GM19397 (cell line): Measurements from ENCODE around the gene TMEM14C.

Experiments used
- ATAC-seq: cut with Tn5 transposase; IDR thresholded peaks from one replicate; pipeline ENCODE4 v1.9.1; 2021; ENCODE audit warnings: mild to moderate bottlenecking, moderate library complexity; ENCODE audit not compliant: unreplicated experiment

TMEM14C gene

DNA sequence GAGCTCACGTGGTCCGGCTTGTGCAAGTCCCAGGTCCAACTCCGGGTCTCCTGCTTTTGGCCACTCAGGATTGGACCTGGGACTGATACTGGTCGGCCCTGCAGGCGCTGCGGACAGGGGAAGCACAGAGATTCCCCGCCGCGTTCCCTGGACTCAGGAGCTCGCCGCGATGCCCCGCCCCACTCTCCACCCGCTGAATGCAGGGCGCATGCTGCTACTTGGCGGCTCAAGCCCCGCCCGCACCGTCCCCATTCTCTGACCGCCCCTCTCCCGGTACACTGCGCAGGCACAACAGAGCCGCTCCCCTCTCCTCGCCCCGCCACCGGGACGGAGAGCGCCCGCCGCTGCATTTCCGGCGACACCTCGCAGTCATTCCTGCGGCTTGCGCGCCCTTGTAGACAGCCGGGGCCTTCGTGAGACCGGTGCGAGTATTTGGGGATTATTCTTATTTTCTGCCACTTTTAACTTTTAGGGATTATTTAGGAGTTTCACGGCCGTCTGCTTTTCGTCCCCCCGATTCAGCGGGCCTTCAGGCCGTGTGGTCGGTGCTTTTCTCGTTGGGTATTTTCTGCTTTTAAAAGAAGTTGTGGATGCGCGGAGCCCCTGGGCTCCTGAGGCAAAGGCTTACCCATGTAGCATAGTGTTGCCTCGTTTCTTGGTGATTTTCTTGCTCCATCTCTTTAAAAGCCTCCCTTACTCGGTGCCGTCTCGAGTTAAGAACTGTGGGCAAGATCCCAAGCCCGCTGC is at the start of gene TMEM14C:
TSS of gene TMEM14C (plus strand) at position 251 of the 747 bp plus-strand sequence. CDS start 1,544 bp downstream, outside the sequence.
- peak; percentile 98 for ATAC-seq

DNA sequence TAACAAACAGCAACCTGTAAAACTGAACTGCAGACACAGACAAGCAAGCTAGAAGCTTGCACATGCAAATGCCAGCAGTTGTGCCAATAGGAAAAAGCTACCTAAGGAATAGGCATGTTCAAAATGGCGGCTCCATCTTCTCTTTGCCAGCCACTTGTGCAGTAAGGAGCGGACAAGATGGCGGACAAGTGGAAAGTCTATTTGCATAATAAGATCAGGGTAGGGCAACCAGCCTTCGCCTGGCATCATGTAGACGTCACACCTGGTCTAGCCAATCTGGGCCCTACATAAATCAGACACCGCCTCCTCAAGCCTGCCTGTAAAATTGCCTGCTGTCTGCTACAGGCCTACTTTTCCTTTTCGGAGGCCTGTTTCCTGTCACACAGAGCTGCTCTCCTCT is 46.5 kb upstream of the TMEM14C start:
- ATAC-seq, result no peak

DNA sequence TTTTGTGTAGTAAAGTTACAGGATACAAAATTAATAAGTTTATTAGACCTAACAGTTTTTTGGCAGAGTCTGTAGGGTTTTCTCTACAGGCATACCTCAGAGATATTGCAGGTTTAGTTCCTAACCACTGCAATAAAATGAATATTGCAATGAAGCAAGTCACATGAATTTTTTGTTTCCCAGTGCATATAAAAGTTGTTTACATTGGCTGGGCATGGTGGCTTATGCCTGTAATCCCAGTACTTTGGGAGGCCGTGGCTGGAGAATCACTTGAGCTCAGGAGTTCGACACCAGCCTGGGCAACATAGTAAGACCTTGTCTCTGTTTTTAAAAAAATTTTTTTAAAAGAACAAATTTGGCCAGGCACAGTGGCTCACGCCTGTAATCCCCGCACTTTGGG is 44.4 kb upstream of the TMEM14C start:
- no peak for ATAC-seq

DNA sequence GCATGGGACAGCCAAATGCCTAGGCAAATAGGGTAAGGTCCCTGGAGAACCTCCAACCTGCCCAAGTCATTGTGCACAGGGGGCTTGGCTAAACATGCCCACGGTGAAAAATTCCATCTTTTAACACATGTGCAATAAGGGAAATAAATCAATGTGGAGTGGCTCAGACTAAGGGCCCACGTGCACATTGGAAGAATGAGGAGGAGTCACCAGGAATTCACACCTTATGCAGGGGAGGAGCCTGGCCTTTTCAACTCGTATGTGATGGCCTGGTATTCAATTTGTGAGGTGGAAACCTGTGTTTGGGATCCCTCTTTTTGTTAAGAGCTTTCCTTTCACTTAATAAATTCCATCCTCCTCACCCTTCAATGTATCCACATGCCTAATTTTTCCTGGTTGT is 41.1 kb upstream of the TMEM14C start:
- ATAC-seq, result no peak

DNA sequence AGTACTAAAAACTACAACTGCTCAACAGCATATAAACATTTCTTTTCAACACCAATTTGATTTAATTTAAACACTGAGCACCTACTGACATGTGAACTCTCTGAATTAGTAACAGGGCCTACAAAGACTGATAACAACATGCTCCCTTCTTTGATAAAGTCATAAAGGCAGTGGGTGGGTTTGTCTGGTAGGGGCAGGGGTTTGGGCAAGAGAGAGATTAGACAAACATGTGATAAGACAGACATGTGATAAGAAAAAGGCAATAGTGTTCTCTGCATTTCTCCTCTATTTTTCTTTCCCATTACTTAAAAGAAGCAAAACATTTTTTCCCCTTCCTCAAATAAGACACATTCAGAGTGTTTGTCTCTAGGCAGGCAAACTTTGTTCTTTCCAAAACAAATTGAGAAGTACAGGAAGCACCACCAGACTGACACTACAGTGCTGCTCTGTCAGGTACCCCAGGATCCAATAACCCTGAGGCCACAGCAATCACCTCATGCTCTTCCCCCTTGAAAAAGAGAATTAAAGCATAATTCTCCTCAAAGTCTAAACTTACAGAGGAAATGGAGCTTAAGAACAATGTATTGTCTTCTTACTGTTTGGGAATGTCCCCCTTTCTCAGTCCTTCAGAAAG is 40.4 kb upstream of the TMEM14C start:
- no peak for ATAC-seq

DNA sequence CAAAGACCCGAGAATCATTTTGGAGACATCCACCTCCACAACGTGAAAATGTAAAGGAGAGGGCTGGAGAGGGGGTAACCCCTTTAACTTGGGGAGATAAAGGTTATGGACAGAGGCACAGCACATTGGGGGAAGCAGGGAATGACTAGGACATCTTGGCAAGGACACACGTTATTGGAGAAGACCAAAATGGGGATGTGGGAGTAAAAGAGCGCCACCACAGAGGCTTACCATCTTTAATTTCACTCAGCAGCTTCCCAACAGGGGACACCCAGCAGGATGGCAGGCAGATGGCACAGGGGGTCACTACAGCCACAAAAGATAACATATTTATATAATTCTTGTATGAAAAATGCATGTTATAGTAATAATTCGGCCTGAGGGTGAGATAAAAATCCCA is 38.3 kb upstream of the TMEM14C start:
- ATAC-seq, result no peak

DNA sequence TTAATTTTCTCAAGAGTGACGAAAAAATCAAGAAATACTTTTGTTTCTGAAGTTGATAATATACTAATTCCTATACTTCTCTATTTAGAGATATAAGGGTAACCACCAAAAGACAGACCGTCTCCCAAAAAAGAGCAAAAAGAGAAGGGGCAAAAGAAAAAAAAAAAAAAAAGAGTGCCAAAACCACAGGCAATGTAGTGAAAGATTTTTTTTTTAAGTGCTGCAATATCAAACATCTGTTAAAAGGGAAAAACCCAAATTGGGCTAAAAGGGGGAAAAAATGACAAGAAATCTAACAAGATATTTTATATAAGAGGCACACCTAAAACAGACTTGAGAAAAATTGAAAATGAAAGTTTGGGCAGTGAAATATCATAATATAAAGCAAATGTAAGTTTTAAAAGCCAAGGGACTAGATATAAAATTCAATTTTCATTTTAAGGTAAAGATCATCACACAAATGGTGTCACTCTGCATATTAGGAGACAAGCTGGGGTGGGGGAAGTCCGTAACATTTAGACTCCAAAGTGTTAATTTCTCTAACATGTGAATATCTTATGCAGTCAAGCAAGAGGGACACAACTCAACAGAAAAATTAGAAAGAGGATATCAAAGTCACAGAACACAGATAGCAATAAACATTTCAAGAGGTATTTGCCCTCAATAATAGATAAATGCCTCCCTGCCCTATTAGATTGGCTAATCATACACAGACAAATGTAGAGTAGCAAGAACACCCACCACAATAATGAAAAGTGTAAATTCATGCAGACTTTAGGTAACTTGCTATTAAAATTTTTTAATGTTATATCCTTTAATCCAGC is 37.6 kb upstream of the TMEM14C start:
- no peak for ATAC-seq

DNA sequence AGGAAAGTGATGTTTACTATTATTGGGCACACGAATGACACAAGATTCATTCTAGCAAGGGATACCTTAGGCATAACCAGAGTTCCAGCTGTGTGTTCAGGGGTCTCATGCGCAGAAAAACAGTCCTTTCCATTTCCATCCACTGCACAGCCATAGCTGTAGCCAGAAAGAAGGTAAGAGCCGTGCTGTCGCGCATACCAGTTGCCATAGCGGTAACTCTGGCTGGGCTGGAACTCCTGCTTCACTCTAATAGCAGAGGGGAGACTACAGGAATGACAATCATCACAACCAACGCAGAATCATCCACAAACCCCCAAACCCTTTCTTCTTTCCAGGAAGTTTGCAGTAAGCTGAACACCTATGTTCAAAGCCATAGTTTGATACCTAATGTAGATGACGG is 36.0 kb upstream of the TMEM14C start:
- ATAC-seq, result no peak

DNA sequence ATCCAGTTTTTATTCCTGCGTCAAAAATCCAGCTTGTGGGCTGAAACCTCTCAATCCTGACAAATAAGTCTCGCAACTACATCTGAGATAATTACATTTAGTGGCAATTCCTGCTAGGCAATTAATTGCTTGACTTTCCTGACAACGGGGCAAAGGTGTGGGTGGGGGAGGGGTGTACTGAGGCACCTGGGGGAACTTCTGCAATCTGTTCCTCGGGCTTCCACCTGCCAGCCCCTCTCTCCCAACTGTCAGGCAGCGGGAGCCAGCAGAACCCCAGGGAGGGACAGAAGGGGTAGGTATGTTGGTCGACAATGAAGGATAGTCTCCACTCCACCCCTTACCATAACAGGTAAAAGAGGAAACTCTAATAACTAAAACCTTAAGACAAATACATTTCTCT is 35.3 kb upstream of the TMEM14C start:
- ATAC-seq, result no peak

DNA sequence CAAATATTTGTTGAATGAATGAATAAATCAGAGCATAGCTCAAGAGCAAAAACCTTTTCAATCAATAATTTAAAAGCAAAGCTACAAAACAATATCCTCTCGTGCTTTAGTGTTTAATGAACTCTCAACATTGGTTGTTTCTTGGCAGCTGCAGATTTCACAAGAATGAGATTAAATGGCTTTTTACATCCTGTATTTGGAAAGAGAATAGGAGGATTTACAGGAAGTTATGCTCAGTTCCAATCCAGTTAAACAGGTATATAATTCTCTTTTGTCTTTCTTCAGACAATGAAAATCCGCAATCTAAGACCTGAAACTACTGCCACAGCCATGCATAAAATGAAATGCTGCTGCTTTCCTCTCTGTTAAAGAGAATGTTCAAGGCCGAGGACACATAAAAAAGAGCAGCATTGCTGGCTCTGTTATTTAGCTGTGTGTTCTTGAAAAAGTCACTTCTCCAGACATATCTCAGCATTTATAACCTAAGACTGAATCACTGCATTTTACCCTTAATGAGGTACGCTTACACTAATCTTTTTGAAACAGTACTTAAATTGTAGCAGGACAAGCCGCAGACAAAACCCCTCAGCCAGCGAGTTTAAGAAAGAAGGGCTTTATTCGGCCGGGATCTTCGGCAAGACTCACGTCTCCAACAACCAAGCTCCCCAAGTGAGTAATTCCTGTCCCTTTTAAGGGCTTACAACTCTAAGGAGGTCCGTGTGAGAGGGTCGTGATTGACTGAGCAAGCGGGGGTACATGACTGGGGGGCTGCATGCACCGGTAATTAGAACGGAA is 32.0 kb upstream of the TMEM14C start:
- no peak for ATAC-seq

DNA sequence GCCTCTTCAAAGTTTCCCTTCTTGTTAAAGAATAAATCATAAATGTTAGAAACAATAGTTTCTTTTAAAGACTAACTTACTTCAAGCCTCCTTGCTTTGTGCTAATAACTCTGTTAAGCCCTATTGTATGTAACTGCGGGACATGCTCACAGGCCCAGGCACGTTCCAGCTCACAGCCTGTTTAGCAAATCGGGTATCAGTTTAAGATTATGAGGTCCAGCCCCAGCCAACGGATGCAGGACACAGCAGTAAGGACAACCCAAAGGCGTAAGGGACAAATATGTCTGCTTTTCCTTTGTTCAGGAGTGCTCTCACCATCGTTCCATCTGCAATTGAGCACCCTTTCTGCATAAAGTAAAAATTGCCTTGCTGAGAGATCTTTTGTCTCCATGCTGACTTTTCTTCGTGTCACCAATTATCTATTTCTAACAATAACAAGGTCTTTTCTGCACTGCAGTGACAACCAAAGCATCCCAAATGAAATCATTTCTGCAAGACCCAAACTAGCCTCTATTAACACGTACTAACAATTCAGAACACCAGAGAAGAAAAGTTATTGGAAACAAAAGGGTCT is 29.8 kb upstream of the TMEM14C start:
- ATAC-seq, result no peak

DNA sequence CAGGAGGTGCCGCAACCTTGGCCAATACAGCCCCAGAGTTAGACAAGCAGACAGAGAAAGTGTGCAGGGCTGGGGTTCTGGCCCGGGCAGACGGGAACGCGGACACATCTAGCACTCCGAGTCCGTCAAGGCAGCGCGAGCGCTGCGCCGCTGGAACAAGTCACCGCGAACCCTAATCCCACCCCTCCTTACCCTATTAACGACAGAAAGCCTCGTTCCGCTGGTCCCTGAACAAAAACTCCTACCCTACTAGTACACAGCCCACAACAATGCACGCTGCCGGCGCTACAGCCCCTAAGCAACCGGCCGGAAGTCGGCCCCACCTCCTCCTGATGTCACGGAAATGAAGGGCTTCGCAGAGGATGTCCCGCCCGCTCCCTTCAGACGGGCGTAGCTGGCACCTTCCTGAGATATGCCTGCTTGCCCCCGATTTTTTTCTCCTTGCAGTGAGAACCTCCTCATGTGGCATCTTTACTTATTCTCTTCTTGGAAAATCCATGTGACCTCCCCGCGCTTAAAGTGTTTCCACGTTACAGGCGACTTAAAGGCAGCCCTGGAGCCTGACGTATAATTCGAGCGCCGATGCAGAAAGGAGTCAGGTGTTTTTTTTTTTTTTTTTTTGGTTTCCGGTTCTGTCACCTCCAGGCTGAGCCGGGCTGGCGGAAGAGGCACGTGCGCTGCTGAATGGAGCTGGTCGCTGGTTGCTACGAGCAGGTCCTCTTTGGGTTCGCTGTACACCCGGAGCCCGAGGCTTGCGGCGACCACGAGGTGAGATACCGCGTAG is 28.4 kb upstream of the TMEM14C start, which contains the start of the genes C6orf52 and PAK1IP1:
TSS of gene C6orf52 (minus strand) at position 315 of the 784 bp plus-strand sequence. CDS start 7,066 bp downstream, outside the sequence.
TSS of gene PAK1IP1 (plus strand) at position 671 of the 784 bp plus-strand sequence. CDS start at position 685, 14 bp downstream.
- ATAC-seq, result peak; percentile 100

DNA sequence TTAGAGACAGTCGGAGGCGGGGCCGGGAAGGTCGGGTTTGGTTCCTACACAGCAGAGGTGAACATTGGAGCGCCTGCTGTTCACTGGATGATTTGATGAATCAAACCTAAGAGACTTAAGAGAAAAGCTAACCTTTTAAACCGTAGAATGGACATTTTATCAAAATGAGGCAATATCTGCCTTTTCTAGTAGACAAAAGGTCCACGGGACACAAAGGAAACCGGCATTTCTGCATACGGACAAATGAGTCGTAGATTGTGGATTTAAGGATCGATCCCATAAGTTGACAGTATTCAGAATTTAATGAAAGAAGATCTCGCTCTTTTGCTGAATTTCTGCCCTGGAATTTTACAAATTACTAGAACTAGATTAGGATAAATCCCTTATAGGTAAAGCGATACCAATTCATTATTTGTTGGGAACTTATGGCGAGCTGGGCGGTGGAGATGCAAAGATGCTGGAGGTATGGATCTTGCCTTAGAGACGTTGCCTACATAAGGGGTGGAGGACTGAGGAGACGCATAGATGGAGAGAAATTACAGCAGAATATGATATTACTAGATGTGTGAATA is 27.7 kb upstream of the TMEM14C start:
- no peak for ATAC-seq

DNA sequence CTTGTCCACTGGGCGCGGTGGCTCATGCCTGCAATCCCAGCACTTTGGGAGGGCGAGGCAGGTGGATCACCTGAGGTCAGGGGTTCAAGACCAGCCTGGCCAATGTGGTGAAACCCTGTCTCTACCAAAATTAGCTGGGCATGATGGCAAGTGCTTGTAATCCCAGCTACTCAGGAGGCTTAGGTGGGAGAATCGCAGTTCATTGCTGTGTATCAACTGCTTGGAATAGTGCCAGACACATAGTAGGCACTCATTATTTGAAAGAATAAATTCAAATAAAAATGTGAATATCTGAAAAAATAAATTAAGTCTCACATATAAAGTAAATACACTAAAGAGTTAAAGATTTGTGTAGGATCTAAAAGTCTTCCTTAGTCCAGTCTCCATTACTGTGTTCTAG is 26.2 kb upstream of the TMEM14C start:
- ATAC-seq, result no peak

DNA sequence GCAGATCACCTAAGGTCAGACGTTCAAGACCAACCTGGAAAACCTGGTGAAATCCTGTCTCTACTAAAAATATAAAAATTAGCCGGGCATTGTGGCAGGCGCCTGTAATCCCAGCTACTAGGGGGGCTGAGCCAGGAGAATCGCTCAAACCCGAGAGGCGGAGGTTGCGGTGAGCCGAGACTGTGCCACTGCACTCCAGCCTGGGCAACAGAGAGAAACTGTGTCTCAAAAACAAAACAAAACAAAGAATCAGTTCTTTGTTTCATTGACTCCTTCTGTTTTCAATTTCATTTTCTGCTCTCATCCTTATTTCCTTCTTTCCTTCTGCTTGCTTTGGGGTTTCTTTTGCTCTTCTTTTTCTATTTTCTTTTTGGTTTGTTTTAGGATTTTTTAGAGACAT is 8.9 kb upstream of the TMEM14C start:
- no peak for ATAC-seq

DNA sequence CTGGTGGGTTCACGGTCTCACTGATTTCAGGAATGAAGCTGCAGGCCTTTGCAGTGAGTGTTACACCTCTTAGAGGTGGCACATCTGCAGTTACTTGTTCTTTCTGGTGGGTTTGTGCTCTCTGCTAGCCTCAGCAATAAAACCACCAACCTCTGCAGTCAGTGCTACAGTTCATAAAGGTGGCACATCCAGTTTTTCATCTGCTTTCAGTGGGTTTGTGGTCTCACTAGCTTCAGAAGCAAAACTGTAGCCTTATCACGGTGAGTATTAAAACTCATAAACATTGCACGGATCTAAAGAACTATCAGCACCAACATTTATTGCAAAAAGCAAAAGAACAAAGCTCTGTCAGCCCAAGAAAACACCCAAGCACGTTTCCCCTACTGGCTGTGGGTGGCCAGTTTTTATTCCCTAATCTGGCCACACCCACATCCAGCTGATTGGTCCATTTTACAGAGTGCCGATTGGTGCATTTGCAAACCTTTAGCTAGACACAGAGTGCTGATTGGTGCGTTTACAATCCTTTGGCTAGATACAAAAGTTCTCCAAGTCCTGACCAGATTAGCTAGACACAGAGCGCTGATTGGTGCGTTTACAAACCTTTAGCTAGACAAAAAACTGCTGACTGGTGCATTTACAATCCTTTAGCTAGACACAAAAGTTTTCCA is 3.4 kb upstream of the TMEM14C start:
- no peak for ATAC-seq

DNA sequence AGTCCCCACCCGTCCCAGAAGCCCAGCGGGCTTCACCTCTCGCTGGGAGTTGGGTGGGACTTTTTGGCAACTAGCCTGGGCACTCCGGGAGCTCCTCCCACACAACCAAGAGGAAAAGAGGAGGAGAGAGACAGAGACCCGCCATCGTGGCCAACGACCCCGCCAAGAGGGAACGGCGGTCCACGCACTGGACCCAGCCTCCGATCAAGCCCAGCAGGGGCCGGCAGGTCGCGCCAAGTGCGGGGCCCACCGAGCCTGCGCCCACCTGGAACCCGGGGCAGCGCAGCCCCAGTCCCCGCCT is 3.0 kb upstream of the TMEM14C start:
- ATAC-seq, result no peak

DNA sequence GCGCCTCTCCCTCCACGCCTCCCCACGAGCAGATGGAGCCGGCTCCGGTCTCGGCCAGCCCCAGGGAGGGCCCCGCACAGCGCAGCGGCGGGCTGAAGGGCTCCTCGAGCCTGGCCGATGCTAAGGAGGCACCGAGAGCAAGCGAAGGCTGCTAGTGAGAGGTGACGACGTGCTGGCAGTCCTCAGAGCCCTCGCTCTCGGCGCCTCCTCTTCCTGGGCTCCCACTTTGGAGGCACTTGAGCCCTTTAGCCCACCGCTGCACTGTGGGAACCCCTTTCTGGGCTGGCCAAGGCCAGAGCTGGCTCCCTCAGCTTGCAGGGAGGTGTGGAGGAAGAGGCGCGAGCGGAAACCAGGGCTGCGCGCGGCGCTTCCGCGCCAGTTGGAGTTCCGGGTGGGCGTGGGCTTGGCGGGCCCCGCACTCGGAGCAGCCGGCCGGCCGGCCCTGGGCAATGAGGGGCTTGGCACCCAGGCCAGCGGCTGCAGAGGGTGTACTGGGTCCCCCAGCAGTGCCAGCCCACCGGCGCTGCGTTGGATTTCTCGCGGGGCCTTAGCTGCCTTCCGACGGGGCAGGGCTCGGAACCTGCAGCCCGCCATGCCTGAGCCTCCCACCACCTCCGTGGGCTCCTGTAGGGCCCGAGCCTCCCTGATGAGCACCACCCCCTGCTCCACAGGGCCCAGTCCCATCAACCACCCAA is 2.5 kb upstream of the TMEM14C start:
- no peak for ATAC-seq
